Activated T-cell treated with anti-CD3 and anti-CD28 coated beads, Interleukin-2, amount 50 U/mL, for 24 hours (primary cell): Measurements from ENCODE around the gene CTAG2.
"Not testable (repeated sequence)": the region's sequence is repeated elsewhere in the genome, so short reads cannot be mapped to it uniquely, and the experiment has no call there.

Experiments
- DNase-seq: peaks from one replicate; pipeline ENCODE4 v3.0.0-alpha.2; 2020
- H3K27ac Mint-ChIP-seq: 2 replicates; pipeline ENCODE4 v1.8.0; 2020; ENCODE audit warnings: mild to moderate bottlenecking, mixed read lengths
- H3K27me3 Mint-ChIP-seq: 2 replicates; pipeline ENCODE4 v1.8.0; 2020; ENCODE audit warnings: mixed read lengths
- H3K36me3 Mint-ChIP-seq: 2 replicates; pipeline ENCODE4 v1.8.0; 2020; ENCODE audit warnings: low read depth, mixed read lengths
- H3K4me1 Mint-ChIP-seq: 2 replicates; pipeline ENCODE4 v1.8.0; 2020; ENCODE audit warnings: low read depth, mixed read lengths
- H3K4me3 Mint-ChIP-seq: 2 replicates; pipeline ENCODE4 v1.8.0; 2020; ENCODE audit warnings: mild to moderate bottlenecking, moderate library complexity, mixed read lengths
- H3K9me3 Mint-ChIP-seq: 2 replicates; pipeline ENCODE4 v1.8.0; 2020; ENCODE audit warnings: mixed read lengths

Gene CTAG2

DNA sequence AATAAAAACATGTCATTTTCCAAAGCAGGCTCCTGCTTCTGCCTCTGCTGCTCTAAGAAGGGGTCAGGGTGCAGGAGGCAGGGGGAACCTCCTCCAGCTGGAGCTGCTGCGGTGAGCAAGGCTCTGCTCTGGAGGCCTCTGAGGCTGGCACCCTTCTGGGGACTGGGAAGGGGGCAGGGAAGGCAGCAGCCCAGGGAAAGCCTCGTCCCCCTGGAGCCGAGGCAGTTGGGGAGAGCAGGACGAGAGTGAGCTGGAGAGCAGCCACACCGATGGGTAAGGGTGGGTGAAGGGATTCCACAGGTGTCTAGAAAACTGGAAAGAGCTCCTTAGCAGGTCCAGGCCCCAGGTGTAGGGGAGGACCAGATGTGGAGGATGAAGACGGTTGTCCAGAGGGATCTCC lies 2.0 kb upstream of the CTAG2 start:
- no peaks in the 10 kb centered on the region for H3K27me3 Mint-ChIP-seq
- H3K4me3 Mint-ChIP-seq: no peak overlapping the region
- no peak for DNase-seq
- no peak overlapping the region for H3K27ac Mint-ChIP-seq
- no peaks in the 10 kb centered on the region for H3K36me3 Mint-ChIP-seq
- H3K4me1 Mint-ChIP-seq: no peaks in the 10 kb centered on the region
- H3K9me3 Mint-ChIP-seq: no peaks in the 10 kb centered on the region

DNA sequence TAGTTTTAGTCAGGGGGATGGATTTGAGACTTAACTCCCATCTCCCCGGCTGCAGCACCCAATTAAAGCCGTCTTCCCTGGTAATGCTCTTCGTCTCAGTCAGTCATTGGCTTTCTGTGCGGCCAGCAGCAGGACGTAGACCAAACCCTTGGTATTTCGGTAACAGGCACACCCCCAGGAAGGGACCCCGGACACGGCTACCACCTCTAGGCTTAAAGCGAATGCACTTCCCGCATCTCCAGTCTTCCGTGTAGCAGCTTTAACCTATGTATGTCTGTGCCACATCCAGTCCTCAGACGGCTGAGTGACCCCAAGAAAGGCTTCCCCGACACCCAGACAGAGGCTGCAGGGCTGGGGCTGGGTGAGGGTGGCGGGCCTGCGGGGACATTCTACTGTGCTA lies 1.5 kb upstream of the CTAG2 start:
- Mint-ChIP-seq H3K4me3 (no peak overlapping the region), H3K36me3 (no peaks in the 10 kb centered on the region), H3K27me3 (no peaks in the 10 kb centered on the region), H3K9me3 (no peaks in the 10 kb centered on the region), H3K27ac (no peak overlapping the region), H3K4me1 (no peaks in the 10 kb centered on the region)
- no peak for DNase-seq

DNA sequence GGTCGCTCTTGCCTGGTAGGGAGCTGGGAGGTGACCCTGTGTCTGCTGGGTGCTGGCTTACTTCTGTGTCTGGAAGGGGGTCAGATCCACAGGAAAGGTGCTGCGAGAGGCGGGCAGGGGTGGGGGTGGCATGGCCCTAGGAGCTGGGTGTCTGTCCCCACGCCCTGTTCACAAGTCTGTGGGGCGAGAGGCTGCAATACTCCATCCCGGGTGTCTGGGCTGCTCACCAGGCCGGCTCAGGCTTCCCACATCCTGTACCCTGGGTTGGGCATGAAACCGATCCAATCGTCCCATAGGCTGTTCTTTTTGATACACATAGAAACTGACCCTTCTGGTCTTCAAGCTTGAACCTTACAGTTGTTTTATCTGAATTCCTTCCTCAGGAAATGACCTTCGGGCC lies 993 bp upstream of the CTAG2 start:
- no peaks in the 10 kb centered on the region for H3K4me1 Mint-ChIP-seq
- DNase-seq: no peak
- no peaks in the 10 kb centered on the region for H3K36me3 Mint-ChIP-seq
- H3K27me3 Mint-ChIP-seq: no peaks in the 10 kb centered on the region
- no peaks in the 10 kb centered on the region for H3K9me3 Mint-ChIP-seq
- no peak overlapping the region for H3K27ac Mint-ChIP-seq
- H3K4me3 Mint-ChIP-seq: no peak overlapping the region

DNA sequence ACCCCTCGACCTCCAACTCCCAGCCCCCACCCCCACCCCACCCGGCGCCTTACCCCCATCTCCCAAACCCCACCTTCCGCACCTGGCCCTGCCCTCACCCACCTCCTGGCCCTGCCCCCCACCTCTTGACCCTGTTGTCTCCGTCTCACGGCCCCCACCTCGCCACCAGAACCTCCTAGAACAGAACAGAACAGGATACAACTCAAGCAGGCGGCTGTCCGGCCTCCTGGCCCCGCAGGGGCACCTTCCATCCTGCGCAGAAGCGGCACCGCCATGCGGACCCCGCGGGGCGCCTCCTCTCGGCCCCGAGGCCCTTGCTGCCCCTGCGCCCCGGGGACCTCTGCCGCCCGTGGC lies 354 bp downstream of the CTAG2 start:
- Mint-ChIP-seq H3K27me3 (no peaks in the 10 kb centered on the region), H3K36me3 (no peaks in the 10 kb centered on the region), H3K4me3 (no peak overlapping the region), H3K4me1 (no peaks in the 10 kb centered on the region), H3K9me3 (no peaks in the 10 kb centered on the region), H3K27ac (no peak overlapping the region)
- DNase-seq: no peak

DNA sequence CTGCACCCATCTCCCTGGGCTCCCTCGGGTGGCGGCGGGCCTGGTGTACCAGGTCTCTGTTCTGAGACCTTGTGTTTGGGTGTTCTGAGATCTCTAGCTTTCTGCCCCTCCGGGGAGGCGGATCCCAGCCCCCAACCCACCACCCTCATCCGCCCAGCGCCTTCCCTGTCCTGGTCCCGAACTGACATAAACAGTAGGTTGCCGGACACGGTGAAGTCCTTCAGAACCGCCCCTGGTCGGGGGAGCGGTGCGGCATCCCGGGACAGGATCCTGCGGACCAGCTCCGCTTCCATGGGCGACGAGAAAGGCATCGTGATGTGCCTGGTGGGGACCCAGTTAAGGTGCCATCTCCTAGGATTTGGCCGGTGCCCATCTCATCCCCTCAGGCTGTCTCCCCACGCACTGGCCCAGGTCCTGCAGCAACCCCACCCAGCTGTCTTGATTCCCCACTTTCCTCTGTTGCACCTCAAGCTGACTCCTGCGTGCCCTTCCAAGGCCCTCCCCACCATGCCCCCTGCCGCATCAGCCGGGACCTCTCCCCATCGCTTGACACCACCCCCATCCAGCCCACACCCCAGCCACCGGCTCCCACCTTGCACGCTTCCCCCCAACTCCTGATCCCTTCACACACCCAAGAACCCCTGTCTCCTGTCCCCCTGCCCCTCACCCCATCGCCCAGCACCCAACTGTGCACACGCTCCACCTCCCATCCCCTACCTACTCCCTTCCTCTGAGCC lies 900 bp downstream of the CTAG2 start:
- Mint-ChIP-seq H3K4me1 (no peaks in the 10 kb centered on the region), H3K27ac (no peak overlapping the region), H3K4me3 (no peak overlapping the region), H3K36me3 (no peaks in the 10 kb centered on the region), H3K9me3 (no peaks in the 10 kb centered on the region), H3K27me3 (no peaks in the 10 kb centered on the region)
- no peak for DNase-seq

DNA sequence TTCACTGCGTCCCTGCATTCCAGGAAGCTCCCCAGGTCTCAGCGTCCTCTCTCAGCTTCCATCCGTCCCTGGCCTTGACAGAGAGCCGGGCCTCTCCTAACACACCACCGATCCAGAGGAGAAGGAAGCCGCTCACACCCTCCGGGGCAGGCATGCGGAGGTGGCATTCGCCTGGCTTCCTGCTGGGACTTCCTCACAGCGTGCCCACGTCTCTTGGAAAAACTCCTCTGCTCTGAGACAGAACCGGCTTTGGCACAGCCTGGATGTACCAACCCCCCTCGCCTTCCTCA lies 3.2 kb downstream of the CTAG2 start:
- no peaks in the 10 kb centered on the region for H3K27me3 Mint-ChIP-seq
- H3K27ac Mint-ChIP-seq: no peak overlapping the region
- no peak overlapping the region for H3K4me3 Mint-ChIP-seq
- DNase-seq: no peak
- H3K36me3 Mint-ChIP-seq: no peaks in the 10 kb centered on the region
- H3K4me1 Mint-ChIP-seq: no peaks in the 10 kb centered on the region
- no peaks in the 10 kb centered on the region for H3K9me3 Mint-ChIP-seq

DNA sequence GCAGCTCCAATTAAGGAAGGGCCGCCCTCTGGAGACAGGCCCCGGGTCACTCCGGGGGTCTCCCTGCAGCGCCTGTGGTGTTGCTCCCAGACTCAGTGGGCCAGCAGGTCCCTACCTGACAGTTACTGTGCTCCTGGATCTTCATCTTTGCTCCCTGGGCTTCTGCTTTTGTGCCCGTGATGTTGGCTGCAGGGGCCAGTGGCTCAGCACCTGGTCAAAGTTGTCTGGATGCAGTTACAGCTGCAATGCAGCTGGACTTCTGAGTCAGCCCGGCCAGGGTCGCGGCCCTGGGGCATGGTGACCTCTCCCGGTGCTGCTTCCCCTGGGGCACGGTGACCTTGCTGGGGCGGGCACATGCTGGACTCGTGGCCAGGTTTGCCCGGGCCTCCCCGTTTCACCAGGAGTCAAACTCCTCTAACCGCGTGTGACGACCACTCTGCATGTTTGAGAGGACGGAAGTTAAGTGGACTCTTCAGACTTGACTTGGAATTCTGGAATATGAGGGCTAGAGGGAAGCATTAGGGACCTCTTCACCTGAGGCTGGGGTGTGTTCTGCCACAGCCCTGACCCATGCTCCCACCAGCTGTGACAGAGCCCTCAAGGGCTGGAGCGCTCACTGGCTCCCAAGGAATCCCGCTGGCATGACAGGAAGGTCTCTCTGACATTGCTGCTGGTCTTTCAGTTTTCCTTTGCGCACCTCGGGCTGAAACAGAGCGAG lies 3.7 kb downstream of the CTAG2 start:
- no peaks in the 10 kb centered on the region for H3K9me3 Mint-ChIP-seq
- H3K4me3 Mint-ChIP-seq: no peak overlapping the region
- no peak overlapping the region for H3K27ac Mint-ChIP-seq
- no peak for DNase-seq
- no peaks in the 10 kb centered on the region for H3K36me3 Mint-ChIP-seq
- H3K27me3 Mint-ChIP-seq: no peaks in the 10 kb centered on the region
- no peaks in the 10 kb centered on the region for H3K4me1 Mint-ChIP-seq

DNA sequence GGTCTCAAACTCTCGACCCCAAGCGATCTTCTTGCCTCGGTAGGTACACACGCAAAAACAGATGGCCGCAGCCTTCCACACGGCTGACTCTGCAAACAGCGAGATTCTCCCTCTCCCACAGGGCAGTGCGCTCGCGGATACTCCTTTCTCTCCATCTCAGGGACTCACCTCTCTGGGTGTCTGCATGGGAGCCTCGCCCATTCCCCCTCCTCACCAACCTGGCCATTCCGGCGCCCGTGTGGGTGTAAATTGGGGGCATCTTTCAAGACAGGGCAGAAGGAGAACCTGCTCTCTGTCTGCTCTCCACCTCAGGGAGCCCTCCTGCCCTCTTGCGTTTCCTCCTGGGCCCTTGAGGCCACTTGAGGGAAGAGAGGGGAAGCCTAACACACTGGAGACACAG lies 4.4 kb downstream of the CTAG2 start:
- no peak for DNase-seq
- Mint-ChIP-seq H3K27ac (no peak overlapping the region), H3K36me3 (no peaks in the 10 kb centered on the region), H3K27me3 (no peaks in the 10 kb centered on the region), H3K4me3 (no peak overlapping the region), H3K9me3 (no peaks in the 10 kb centered on the region), H3K4me1 (no peaks in the 10 kb centered on the region)

DNA sequence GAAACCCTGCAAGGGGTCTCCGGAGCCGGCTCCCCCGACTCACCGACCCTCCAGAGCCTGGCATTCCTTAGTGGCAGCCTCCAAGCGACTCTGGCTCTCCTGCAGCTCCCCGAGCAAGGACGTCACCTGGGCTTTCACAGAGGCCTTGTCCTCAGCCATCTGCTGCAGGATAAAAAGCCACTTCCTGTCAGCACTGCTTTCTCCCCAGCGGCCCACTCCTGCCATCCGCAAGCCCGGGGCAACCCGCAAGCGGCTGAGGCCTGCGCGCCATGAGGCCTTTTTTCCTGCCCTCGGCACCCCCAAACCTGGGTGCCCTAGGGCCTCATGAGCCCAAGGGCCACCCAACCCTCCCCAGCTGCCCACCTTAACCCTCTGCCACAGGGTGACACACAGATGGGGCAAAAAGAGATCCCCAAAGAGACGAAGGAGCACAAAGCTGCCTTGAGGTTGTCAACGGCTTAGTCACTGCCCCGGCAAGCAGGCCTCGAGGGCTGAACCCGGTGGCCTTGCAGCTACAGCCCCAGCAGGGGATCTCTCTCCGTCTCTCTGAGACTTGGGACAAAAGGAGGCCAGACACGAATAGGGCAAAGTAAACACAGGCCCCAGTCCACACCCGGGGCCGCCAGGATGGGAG lies 7.5 kb downstream of the CTAG2 start:
- not testable (repeated sequence) for H3K27me3 Mint-ChIP-seq, H3K4me3 Mint-ChIP-seq, H3K9me3 Mint-ChIP-seq, H3K4me1 Mint-ChIP-seq, H3K36me3 Mint-ChIP-seq, DNase-seq, H3K27ac Mint-ChIP-seq

DNA sequence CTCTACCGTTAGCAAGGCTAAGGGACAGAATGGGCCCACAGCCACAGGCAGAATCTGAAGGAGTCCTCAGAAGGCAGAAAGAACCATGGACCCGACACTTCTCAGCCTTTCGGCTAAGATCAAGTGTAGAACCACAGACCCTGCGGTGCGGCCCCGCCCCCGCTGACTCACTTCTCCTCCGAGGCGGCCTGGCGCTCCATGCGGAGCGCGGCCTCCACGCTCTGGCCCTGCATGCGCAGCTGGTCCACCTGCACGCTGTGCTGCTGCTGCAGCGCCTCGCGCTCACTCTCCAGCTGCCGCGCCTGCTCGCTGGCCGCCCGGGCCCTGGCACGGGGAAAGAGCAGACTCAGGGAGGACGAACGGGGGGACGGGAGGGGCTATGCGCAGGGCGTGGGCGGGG lies 9.7 kb downstream of the CTAG2 start:
- not testable (repeated sequence) for H3K4me1 Mint-ChIP-seq, H3K36me3 Mint-ChIP-seq, H3K4me3 Mint-ChIP-seq, H3K27me3 Mint-ChIP-seq, H3K27ac Mint-ChIP-seq, H3K9me3 Mint-ChIP-seq, DNase-seq

DNA sequence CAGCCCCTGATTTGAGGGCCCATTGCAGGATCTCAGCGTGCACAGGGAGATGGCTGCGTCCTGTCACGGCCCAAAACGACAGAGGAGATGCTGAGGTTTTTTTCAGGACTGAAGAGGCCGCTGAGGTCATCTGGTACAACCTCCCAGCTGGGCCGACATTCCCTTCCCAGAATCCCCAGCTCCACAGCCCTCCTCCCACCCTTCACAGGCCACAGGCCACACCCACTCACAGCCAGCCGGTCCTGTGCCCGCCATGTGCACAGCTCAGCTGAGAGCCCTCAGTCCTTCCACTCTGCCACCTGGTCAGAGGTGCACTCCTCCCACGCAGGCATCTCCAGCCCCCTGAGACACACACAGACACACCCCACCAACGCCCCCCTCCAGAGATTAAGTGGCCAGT lies 11.6 kb downstream of the CTAG2 start:
- H3K27ac Mint-ChIP-seq, H3K27me3 Mint-ChIP-seq, H3K4me3 Mint-ChIP-seq, DNase-seq, H3K36me3 Mint-ChIP-seq, H3K4me1 Mint-ChIP-seq, H3K9me3 Mint-ChIP-seq: not testable (repeated sequence)

DNA sequence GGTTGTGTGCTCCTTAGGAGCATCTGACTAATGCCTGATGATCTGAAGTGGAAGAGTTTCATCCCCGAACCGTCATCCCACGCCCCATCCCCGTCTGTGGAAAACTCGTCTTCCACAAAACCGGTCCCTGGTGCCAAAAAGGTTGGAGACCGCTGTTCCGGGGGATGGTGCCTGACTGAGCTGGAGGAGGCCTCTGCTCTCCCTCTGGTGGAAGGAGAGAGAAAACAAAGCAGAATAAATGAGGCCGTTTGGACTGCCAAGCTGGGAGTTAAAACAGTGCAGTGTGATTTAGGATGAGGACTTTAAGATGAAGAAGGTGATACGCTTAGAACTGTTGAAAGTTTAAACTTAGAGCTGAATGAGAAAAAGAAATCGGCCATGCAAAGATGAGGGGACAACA lies 19.7 kb downstream of the CTAG2 start:
- H3K4me3 Mint-ChIP-seq, DNase-seq, H3K9me3 Mint-ChIP-seq, H3K27ac Mint-ChIP-seq, H3K27me3 Mint-ChIP-seq, H3K4me1 Mint-ChIP-seq, H3K36me3 Mint-ChIP-seq: not testable (repeated sequence)

DNA sequence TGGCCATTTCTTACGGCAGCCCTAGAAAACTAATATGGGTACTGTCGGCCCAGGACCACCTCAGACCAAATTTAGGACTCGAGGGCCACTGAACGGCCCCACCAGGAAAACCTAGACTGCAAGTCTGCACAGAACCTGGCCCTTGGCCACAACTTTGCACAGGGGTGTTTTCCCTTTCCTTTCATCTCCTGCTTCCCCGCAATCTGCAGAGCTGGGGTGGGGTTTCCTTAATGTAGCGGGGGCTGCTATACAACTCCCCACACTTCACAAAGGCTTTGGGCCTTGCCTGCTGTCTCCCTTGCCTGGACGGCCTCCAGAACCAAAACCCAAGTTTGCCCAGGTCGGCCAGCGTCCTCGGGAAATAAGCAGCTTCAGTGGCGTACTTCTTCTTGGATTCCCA lies 22.4 kb downstream of the CTAG2 start:
- H3K27ac Mint-ChIP-seq, H3K9me3 Mint-ChIP-seq, H3K36me3 Mint-ChIP-seq, DNase-seq, H3K4me3 Mint-ChIP-seq, H3K4me1 Mint-ChIP-seq, H3K27me3 Mint-ChIP-seq: not testable (repeated sequence)

DNA sequence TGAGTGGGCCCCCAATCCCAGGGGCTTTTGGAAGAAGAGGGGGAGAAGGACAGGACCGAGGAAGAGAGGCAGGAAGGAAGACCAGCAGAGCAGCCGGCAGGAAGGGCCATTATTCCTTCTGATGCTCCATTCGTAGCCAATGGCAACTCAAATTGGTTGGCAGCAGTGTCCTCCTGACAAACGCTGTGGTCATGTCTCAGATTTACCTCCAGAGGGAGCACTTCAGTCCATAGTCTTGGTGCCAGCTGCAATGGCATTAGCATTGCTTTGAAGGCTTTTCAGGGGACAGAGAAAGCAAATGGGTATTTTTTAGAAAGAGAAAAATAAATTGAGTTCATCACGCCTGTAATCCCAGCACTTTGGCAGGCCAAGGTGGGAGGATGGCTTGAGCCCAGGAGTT lies 24.4 kb downstream of the CTAG2 start:
- not testable (repeated sequence) for H3K4me1 Mint-ChIP-seq, H3K4me3 Mint-ChIP-seq, H3K9me3 Mint-ChIP-seq, H3K27me3 Mint-ChIP-seq, H3K27ac Mint-ChIP-seq, H3K36me3 Mint-ChIP-seq, DNase-seq

DNA sequence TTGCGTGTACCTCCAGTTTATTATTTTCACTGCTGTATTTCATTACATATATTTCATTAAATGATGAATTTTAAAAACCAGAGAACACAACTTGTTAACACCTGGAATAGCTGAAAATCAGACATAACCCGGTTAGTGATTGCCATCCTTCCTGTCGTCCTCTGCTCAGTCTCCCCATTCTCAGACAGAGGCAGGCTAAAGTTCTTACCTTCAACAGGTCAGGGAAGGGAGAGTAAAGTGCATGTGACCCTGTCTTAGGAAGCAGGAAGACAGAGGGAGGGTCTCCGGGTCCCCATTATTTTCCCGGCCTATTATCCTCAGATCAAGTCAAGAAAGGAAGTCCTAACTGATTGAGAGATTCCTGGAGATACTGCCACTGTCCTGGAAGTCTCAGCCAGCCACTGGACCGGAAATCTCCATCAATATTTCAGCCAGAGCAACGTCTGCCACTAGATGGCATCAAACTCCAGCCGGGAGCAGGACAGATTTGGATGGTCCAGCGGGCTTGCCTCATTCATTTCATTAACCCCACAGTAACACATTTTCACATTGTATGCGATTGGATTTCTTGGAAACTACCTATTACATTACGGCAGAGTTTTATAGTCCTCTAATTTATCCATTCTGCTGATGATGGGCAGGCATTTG lies 32.5 kb downstream of the CTAG2 start:
- not testable (repeated sequence) for DNase-seq, H3K9me3 Mint-ChIP-seq, H3K27ac Mint-ChIP-seq, H3K27me3 Mint-ChIP-seq, H3K4me3 Mint-ChIP-seq, H3K36me3 Mint-ChIP-seq, H3K4me1 Mint-ChIP-seq
